Choroid plexus epithelial cell (primary cell): ENCODE results near the gene PSMA7.

Experiments
- DNase-seq: peaks from one replicate; pipeline ENCODE4 v3.0.0-alpha.2; 2010; ENCODE audit warnings: low read depth
- H3K4me3 ChIP-seq: 2 replicates; pipeline ENCODE4 v1.5.1; 2011; ENCODE audit warnings: low read depth, mild to moderate bottlenecking, control low read depth, low read length, moderate library complexity
- CTCF ChIP-seq: conservative IDR thresholded peaks from 2 replicates; pipeline ENCODE4 v1.5.1; 2011; ENCODE audit warnings: low read depth, mild to moderate bottlenecking, control low read depth, inconsistent platforms, low read length, moderate library complexity

The PSMA7 gene

GRCh38 chr20:62170536-62170935, 27.3 kb upstream of the PSMA7 start:
- no peak overlapping the region for H3K4me3 ChIP-seq
- TF ChIP-seq CTCF: no peak
- DNase-seq: no peak

GRCh38 chr20:62168890-62169435, 25.8 kb upstream of the PSMA7 start:
- no peak overlapping the region for H3K4me3 ChIP-seq
- TF ChIP-seq CTCF: no peak
- no peak for DNase-seq

GRCh38 chr20:62168061-62168460, 24.9 kb upstream of the PSMA7 start:
- TF ChIP-seq CTCF: no peak
- no peak for DNase-seq
- H3K4me3 ChIP-seq: no peak overlapping the region

- TF ChIP-seq CTCF: no peak
- H3K4me3 ChIP-seq: no peak overlapping the region
- DNase-seq: no peak
Observed at GRCh38 chr20:62167474-62167873, 24.3 kb upstream of the PSMA7 start.

GRCh38 chr20:62165762-62166399, 22.7 kb upstream of the PSMA7 start:
- no peak overlapping the region for H3K4me3 ChIP-seq
- DNase-seq: no peak
- TF ChIP-seq CTCF: no peak

GRCh38 chr20:62164879-62165761, 21.9 kb upstream of the PSMA7 start:
- H3K4me3 ChIP-seq: no peak overlapping the region
- no peak for DNase-seq
- no peak for TF ChIP-seq CTCF
